DMS53 (cell line): ENCODE results near the gene TTC33.
"Not testable (repeated sequence)": the region's sequence is repeated elsewhere in the genome, so short reads cannot be mapped to it uniquely, and the experiment has no call there.

Experiments used
- DNase-seq: peaks from one replicate; lab custom pipeline; 2025; lab: John Stamatoyannopoulos, UW

Gene TTC33

GRCh38 chr5:40652441-40653220 is 103.1 kb downstream of the TTC33 start:
- no peak for DNase-seq

DNA sequence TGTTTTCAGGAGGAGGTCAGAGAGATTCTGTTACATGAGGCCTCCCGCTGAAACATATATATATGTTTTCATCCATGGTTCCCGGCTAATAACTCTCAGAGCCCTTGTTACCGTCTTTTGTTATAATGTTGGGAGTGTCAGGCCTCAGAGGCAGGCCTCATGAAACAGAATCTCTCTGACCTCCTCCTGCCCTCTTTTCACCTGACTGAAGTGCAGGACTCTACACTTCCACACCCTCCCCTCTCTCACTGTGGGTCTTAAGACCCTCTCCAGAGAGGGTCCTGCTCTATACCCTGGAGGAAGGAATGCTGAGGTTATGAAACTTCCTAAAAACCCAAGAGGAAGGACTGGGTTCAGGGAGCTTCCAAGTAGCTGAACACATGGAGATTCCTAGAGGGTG is 104.6 kb downstream of the TTC33 start:
- no peak for DNase-seq

DNA sequence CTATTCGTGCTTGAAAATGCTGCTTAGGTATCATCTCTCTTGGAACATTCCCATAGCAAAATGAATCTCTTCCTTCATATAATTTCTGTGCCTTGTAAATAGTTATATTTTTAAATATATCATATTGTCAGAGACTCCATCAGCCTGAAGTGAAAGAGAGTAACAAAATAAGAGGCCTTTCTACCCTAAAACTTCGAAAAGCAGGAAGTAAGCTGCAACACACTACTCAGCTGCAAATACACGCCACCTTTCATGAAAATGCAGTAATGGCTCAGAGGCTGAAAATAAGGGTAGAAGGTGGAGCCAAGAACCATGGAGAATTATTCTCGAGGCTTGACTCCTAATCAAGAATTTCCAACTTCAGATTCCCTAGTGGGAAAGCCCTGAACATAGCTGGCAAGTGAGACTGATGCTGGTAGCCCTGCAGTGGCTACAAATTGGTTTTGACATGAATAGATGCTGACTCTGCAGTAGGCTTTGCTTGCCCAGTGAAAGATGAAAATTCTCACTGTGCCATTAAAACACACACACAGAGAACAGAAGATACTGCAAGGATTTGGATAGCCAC is 106.2 kb downstream of the TTC33 start:
- DNase-seq = no peak

GRCh38 chr5:40648150-40648549 is 107.6 kb downstream of the TTC33 start:
- no peak for DNase-seq

DNA sequence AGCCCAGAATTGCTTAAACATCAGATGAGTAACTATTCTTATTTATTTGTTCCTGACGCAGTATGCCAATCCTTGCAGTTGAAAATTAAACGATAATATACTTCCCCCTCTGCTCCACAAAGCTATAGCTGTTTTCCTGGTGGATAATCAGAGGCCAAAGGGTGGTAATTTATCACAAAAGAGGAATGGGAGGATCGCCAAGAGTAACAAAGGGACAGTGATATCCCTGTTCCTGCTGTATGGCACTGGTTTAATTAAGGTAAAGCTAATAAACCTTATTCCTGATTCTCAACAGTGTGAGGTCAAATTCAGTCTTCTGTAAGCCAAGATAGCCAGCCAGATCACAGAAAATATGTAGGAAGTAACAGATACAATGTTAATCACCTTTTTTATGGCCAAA is 109.5 kb downstream of the TTC33 start:
- DNase-seq = no peak

GRCh38 chr5:40639531-40639930 is 116.2 kb downstream of the TTC33 start:
- DNase-seq = not testable (repeated sequence)

DNA sequence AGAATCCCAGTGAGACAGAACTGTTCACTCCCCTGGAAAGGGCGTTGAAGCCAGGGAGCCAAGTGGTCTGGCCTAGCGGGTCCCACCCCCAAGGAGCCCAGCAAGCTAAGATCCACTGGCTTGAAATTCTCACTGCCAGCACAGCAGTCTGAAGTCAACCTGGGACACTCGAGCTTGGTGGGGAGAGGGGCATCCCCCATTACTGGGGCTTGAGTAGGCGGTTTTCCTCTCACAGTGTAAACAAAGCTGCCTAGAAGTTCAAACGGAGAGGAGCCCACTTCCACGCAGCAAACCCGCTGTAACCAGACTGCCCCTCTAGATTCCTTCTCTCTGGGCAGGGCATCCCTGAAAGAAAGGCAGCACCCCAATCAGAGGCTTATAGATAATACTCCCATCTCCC is 121.2 kb downstream of the TTC33 start:
- no peak for DNase-seq

DNA sequence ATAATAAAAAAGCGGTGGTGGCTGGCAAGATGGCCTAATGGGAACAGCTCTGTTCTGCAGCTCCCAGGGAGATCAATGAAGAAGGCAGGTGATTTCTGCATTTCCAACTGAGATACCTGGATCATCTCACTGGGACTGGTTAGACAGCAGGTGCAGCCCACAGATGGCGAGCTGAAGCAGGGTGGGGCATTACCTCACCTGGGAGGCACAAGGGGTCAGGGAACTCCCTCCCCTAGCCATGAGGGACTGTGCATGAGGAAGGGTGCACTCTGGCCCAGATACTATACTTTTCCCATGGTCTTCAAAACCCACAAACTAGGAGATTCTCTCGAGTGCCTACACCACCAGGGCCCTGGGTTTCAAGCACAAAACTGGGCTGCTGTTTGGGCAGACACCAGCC is 121.6 kb downstream of the TTC33 start:
- no peak for DNase-seq

GRCh38 chr5:40631236-40631635 is 124.5 kb downstream of the TTC33 start:
- DNase-seq = no peak

DNA sequence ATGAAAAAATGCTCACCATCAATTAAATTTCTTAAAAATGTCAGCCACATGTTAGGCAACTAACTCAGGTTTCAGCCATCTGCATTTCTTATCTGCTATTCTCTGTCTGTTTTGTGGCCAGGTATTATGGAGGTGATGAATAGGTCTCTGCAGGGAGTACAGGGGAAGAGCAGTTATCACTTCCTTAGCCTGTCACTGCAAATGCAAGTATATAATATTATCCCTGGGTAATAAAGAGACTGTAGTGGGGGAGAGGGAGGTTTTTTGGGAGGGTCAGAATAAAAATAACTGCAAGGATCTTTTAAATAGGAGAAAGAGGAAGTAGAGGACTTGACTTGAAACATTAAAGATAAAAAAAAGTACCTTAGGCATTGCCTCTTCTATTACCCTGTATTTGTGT is 125.6 kb downstream of the TTC33 start:
- no peak for DNase-seq

DNA sequence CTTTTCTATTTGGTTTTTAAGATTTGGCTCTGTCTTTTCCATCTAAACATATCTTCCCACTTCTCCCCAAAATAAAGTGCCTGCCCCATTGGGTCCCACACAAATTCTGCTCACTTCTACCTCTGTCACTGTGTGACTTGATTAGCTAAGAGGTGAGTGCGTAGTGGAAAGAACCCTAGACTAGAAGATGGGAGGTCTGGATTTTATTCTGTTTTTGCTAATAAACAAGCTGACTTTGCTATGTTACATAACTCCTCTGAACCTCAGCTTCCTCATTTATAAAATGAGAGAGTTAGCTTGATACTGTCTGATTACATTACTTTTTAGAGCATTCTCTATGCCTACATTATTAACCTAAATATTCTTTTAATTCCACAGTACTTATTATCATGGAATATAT is 127.4 kb downstream of the TTC33 start:
- DNase-seq = no peak

- DNase-seq = no peak
These were observed 128.1 kb downstream of the TTC33 start for GRCh38 chr5:40627706-40628105.

DNA sequence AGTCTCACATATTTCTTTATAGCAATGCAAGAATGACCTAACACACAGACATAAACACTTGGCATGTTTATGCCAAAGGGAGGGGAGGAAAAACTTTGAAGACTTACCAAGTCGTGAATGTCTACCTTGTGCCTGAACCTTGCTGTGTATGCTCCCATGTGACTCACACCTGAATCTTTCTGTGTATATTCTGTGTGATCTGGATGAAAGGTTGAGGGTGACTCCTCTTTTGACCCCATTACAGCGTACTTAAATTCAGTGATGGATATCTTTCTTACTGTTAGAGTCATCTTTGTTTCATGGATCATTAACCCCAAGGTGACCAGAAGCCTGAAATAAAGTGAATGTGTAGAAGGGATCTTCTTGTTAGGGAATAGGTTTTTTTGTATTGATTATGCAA is 129.0 kb downstream of the TTC33 start:
- DNase-seq = no peak

GRCh38 chr5:40623480-40624420 is 132.0 kb downstream of the TTC33 start:
- no peak for DNase-seq

DNA sequence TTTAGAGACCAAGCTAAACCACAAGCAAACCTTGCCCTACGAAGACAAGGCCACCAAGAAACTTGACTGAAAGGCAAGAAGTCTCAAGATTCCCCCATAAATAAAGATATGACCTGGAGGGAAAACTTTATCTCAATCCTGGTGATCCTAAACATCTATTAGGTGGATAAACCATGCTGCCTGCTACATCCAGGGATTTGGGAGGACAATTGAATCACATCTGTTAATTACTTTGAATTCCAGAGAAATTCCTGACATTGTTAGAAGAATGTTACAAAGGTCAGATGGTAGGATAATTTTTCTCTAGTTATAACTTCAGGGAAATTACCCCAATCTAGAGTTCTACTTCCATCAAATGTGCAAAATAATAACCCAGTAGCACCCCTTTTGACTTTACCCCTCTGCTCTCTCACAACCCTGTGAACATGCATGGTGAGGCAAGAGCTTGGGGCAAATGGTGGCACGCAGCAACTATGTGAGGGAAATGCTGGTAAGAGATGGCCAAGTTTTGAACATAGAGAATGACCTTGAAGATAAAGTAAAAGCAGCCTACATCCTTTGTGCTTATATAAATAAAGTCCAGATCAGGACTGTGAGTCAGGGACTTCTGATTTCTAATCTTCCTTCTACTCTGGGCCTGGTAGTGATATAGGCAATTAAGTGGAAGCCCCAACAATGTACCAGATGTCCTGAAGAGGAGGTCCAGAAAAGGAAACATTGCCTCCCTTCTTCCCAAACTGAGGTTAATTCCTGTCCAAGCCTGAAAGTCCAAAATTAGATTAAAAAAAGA is 133.1 kb downstream of the TTC33 start:
- DNase-seq = no peak

GRCh38 chr5:40619421-40619820 is 136.3 kb downstream of the TTC33 start:
- no peak for DNase-seq

DNA sequence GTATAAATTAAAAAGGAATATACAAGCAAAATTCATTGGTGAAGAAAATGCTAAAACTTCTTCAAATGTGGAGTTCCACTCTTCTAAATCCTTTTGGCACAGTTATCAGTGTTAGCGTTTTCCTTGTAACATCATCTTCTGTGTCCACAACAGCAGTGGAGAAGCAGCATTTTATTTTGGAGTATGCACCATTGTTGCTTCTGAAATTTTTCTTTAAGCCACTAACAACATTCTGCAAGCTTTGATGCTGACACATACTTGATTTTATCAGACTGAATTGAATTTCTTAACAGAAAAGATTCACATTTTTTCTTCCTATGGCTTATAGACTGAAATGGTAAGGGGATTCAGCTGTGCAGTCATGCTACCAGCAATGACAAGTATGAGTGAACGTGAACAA is 136.8 kb downstream of the TTC33 start:
- DNase-seq = no peak

GRCh38 chr5:40616781-40617180 is 139.0 kb downstream of the TTC33 start:
- DNase-seq = no peak

- no peak for DNase-seq
These were observed 140.1 kb downstream of the TTC33 start for GRCh38 chr5:40615586-40616170.

GRCh38 chr5:40614923-40615585 is 140.7 kb downstream of the TTC33 start:
- DNase-seq = no peak

DNA sequence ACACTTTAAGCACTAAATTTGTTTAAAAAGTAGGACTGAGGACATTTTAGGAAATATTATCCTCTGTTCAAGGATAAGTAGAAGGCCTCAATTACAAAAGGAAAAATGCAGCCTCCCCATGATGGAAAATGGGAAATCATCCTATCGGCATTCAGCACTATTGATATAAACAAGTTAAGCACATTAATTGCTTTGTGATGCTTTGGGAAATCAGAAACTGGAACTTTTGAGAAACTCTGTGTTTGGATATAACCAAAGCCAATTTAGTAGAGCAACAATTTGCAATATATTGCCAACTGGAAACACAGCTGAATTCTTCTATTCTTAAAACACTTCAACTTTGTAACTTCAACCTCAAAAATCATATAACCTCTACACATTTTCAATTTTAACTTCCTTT is 141.3 kb downstream of the TTC33 start:
- DNase-seq = no peak
